Nephron (organoid): ENCODE results near the gene IL20RA.
A peak's percentile ranks its signal among the peaks of the same experiment; 100 is the strongest.

Source experiments
- H3K27ac Mint-ChIP-seq, 3 experiments: 2 replicates each; pipeline ENCODE4 v1.8.0; 2020; ENCODE audit warnings: mixed read lengths in 3 of 3, mild to moderate bottlenecking in 2 of 3, moderate library complexity in 1 of 3
- H3K27me3 Mint-ChIP-seq: 2 replicates; pipeline ENCODE4 v1.8.0; 2021; ENCODE audit warnings: low read depth, mild to moderate bottlenecking, moderate library complexity, mixed read lengths
- H3K36me3 Mint-ChIP-seq: 2 replicates; pipeline ENCODE4 v1.8.0; 2020; ENCODE audit warnings: low read depth, mixed read lengths
- H3K4me1 Mint-ChIP-seq: 2 replicates; pipeline ENCODE4 v1.8.0; 2020; ENCODE audit warnings: mixed read lengths
- H3K4me3 Mint-ChIP-seq, 3 experiments: 2 replicates each; pipeline ENCODE4 v1.8.0; 2020; ENCODE audit warnings: mild to moderate bottlenecking in 3 of 3, mixed read lengths in 3 of 3, moderate library complexity in 2 of 3
- H3K9me3 Mint-ChIP-seq: 2 replicates; pipeline ENCODE4 v1.8.0; 2020; ENCODE audit warnings: mixed read lengths
- CTCF ChIP-seq, 3 experiments: fragments of 200-600 bp; sonication (generic); IDR thresholded peaks; one replicate each; pipeline ENCODE4 v1.5.0; 2021; ENCODE audit warnings: antibody characterized with exemption in 3 of 3; ENCODE audit not compliant: unreplicated experiment in 3 of 3

Gene IL20RA, protein sequence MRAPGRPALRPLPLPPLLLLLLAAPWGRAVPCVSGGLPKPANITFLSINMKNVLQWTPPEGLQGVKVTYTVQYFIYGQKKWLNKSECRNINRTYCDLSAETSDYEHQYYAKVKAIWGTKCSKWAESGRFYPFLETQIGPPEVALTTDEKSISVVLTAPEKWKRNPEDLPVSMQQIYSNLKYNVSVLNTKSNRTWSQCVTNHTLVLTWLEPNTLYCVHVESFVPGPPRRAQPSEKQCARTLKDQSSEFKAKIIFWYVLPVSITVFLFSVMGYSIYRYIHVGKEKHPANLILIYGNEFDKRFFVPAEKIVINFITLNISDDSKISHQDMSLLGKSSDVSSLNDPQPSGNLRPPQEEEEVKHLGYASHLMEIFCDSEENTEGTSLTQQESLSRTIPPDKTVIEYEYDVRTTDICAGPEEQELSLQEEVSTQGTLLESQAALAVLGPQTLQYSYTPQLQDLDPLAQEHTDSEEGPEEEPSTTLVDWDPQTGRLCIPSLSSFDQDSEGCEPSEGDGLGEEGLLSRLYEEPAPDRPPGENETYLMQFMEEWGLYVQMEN

GRCh38 chr6:137044366-137045221 lies at the start of gene IL20RA:
Gene IL20RA, minus strand, starts transcription at chr6:137044965. Its CDS starts 237 bp downstream, at chr6:137044728.
- Mint-ChIP-seq H3K9me3 (peaks cover 11% of the 10 kb centered on the region), H3K36me3 (no peaks in the 10 kb centered on the region), H3K4me3 (peak within 1 kb of the TSS; percentile 77 to 93 (median 85)), H3K27ac (no peak within 1 kb of the TSS), H3K27me3 (peaks cover 74% of the 10 kb centered on the region), H3K4me1 (peaks cover 14% of the 10 kb centered on the region)
- TF ChIP-seq CTCF (IDR thresholded peaks at IDR 0.05; ENCODE audit: unreplicated experiment in 3 of 3) = peak in 1 of 3 experiments; percentile 8

- H3K36me3 Mint-ChIP-seq = no peaks in the 10 kb centered on the region
- no peaks in the 10 kb centered on the region for H3K27me3 Mint-ChIP-seq
- no peak overlapping the region for H3K4me3 Mint-ChIP-seq
- H3K27ac Mint-ChIP-seq = no peak overlapping the region
- peaks cover 5% of the 10 kb centered on the region for H3K4me1 Mint-ChIP-seq
- no peak for TF ChIP-seq CTCF (IDR thresholded peaks at IDR 0.05; ENCODE audit: unreplicated experiment in 3 of 3)
- H3K9me3 Mint-ChIP-seq = no peaks in the 10 kb centered on the region
Observed at GRCh38 chr6:137093183-137094069, 48.7 kb upstream of the IL20RA start.

DNA sequence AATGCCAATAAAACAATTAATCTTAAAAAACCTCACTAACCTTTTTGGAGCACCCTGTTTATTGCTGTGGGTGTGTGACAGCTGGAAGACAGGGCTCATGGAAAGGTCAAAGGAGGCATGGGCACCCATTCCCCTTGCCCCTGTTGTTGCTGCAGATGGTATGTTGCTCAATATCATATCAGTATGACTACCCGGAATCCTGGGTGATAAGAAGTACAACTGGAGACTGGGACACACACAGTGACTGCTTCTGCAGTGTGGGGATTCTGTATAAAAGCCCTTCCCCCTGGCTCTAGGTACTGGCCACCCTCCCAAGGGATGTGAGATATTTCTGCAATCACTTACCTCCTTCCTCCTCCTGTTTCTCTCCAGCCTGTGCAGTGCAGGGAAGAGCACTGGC lies 47.3 kb upstream of the IL20RA start:
- no peaks in the 10 kb centered on the region for H3K36me3 Mint-ChIP-seq
- H3K9me3 Mint-ChIP-seq = no peaks in the 10 kb centered on the region
- TF ChIP-seq CTCF (IDR thresholded peaks at IDR 0.05; ENCODE audit: unreplicated experiment in 3 of 3) = no peak
- no peaks in the 10 kb centered on the region for H3K27me3 Mint-ChIP-seq
- H3K4me1 Mint-ChIP-seq = peaks cover 5% of the 10 kb centered on the region
- no peak overlapping the region for H3K4me3 Mint-ChIP-seq
- H3K27ac Mint-ChIP-seq = no peak overlapping the region

DNA sequence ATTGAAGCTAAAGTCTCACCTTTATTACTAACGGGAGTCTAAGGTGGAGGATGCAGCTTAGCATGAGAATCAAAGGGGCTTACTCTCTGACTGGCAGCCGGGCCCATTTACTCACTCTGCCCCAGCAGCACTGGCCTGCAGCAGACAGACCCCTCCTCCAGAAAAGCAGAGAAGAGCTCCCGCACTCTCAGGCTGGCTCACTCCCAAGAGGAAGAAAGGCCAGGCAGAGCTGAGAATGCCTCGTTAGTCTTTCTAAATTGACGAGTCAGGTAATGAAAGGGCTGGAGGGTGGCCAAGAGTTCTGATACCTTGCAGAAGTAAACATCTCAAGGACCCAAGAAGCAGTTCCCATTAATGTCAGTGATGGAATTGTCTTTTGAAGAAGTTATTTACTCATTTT lies 44.5 kb upstream of the IL20RA start:
- TF ChIP-seq CTCF (IDR thresholded peaks at IDR 0.05; ENCODE audit: unreplicated experiment in 3 of 3) = no peak
- Mint-ChIP-seq H3K4me3 (no peak overlapping the region), H3K27me3 (no peaks in the 10 kb centered on the region), H3K36me3 (no peaks in the 10 kb centered on the region), H3K27ac (no peak overlapping the region), H3K9me3 (no peaks in the 10 kb centered on the region), H3K4me1 (no peaks in the 10 kb centered on the region)

- Mint-ChIP-seq H3K9me3 (no peaks in the 10 kb centered on the region), H3K27ac (no peak overlapping the region), H3K4me1 (no peaks in the 10 kb centered on the region), H3K36me3 (no peaks in the 10 kb centered on the region), H3K4me3 (no peak overlapping the region), H3K27me3 (no peaks in the 10 kb centered on the region)
- TF ChIP-seq CTCF (IDR thresholded peaks at IDR 0.05; ENCODE audit: unreplicated experiment in 3 of 3) = no peak
Observed at GRCh38 chr6:137087902-137088301, 43.1 kb upstream of the IL20RA start.
